ENCODE results near the gene ANKS1B.

ANKS1B gene

DNA sequence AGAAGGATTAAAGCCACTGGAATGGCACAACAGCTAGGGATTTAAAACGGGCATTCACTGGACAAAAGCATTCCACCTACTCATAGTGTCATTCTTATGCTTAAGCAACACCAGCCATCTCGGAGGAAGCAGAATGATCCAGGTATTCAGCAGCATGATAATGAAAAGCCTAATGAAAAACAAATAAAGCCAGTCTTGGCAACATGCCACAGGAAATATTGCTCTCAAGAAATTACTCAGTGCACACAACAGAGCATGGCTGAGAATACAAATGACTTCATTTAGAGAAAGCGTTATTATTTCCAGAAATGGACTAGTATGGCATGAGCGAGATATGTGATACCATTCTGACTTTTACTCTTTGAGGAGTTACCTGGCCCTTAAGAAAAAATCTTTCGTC, 897.5 kb downstream of the ANKS1B start:
- intact Hi-C loops (cut with DNase I): no loop called here
- no peak for DNase-seq

DNA sequence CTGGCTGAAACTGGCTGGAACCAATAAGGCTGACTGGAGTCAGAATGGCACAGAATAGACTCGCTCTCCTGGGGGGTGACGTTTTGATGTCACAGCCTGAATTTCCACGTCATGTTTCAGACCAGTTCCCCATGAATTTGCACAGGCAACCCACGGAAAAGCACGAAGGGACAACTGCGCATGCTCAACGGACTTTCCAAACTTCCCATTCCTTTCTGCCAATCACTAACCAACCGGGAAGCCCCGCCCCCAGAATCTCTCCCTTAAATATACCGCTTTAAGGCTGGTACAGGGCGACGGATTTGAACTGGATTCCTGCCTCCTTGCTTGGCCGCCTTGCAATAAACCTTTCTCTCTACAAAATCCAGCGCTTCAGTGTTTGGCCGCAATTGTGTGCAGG, 904.9 kb downstream of the ANKS1B start:
- no peak for DNase-seq
- intact Hi-C loops (cut with DNase I): no loop called here

DNA sequence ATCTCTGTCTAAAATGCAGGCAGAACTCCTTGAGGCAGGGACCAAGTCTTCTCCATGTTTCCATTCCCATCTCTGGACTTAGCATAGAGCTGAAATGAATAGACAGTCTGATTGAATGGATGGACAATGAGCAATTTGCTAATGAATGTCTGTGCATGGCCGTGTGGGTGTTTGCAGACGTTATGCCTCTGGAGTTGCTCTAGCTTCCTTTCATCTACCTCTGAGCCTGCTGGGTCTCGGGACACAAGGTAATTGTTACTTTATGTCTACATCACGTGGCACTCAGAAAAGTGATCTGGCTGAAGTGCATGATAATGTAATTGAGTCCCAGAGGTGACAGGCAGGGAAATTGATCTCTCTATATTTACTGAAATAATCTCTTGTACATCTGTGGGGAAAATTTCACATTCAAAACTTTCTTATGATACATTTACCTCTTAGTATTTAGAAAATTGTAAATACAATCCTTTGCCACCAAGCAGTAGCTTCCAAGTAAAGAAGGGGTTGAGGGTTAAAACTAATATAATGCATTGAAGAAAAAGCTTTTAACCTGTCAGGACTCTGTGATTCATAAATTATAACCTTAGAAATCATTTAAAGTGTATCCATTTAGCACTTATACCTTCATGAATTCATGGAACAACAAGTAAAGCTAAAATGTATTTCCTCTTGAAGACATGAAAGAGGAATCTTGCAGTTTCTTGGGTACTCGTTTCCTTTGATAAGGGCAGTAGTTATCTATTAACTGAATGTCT, 915.6 kb downstream of the ANKS1B start:
- intact Hi-C loops (cut with DNase I): no loop called here
- no peak for DNase-seq

DNA sequence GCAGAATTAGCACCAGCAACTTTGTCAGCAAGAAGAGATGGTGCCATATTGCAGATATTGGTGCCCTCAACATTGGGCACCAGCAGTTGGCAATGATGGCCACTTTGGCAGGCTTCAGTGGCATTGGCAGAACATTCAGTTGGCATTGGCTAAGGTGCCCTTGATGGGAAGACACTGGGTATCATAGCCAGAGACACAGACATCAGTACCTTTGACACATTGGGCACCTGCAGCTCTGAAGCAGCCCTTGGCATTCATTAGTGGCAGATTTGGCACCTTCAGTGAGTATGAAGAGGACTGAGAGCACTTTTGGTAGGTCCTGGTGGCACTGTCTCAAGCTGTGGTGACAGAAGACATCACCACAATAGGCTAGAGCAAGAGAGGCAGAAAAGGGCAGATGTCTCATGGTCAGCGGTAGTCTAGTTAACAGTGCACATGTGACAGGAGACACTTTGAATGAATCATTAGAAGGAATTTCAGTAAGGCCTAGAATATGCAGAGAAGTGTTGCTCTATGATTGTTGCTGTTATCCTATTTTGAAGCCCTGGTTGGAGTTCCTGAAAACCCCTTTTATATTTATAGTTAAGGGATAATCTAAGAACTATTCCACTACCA, 917.5 kb downstream of the ANKS1B start:
- no peak for DNase-seq
- intact Hi-C loops (cut with DNase I): no loop called here

DNA sequence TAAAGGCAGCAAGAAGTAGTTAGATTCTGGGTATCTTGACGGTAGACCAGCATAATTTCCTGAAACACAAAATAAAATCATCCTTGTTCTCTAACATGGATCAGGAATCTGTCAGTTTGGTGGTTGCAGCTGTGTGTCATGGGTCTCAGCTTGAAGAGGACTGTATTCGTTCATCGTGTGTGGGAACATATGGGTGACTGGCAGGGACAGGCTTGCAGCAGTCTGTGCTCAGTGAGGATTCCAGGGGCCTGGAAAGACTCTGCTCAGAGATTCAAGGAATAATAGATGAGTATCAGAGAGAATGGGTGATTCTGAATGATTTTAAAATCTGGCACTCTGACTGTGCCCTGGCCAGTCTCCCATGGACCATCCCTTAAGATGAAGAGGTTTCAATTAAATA, 918.0 kb downstream of the ANKS1B start:
- no peak for DNase-seq

GRCh38 chr12:99063182-99063581, 921.6 kb downstream of the ANKS1B start:
- DNase-seq: no peak
- intact Hi-C loops (cut with DNase I): no loop called here

More for the DNA sequence above, 918.0 kb downstream of the ANKS1B start:
- intact Hi-C loops (cut with DNase I): no loop called here

- DNase-seq: peak in 5 of 42 donors; percentile 25 to 62 (median 29)
Observed at GRCh38 chr12:99059824-99060511, 924.8 kb downstream of the ANKS1B start.

GRCh38 chr12:99057670-99058069, 927.1 kb downstream of the ANKS1B start:
- no peak for DNase-seq
- intact Hi-C loops (cut with DNase I): no loop called here

More at GRCh38 chr12:99059824-99060511, 924.8 kb downstream of the ANKS1B start:
- intact Hi-C loops (cut with DNase I): no loop called here

- DNase-seq: no peak
- intact Hi-C loops (cut with DNase I): no loop called here
Observed at GRCh38 chr12:99056186-99056585, 928.5 kb downstream of the ANKS1B start.

- intact Hi-C loops (cut with DNase I): no loop called here
- DNase-seq: no peak
Observed at GRCh38 chr12:99055299-99055698, 929.4 kb downstream of the ANKS1B start.

DNA sequence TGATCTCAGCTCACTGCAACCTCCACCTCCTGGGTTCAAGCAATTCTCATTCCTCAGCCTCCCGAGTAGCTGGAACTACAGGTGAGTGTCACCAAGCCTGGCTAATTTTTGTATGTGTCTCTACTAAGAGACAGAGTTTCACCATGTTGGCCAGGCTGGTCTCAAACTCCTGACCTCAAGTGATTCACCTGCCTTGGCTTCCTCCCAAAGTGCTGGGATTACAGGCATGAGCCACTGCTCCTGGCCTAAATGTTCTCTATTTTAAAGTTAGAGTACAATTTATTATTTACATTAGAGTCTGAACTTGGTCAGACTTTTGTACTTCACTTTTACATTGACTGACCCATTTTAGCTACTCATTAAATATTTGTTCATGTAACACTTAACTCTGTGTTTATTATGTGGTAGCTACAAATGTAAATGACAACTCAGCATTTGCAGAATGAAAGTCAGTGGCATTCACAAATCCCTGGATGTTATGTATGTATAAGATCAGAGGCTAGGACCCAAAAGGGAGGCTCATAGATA, 930.1 kb downstream of the ANKS1B start:
- intact Hi-C loops (cut with DNase I): no loop called here
- no peak for DNase-seq

- intact Hi-C loops (cut with DNase I): no loop called here
- DNase-seq: no peak
Observed at GRCh38 chr12:99053616-99054362, 930.9 kb downstream of the ANKS1B start.

DNA sequence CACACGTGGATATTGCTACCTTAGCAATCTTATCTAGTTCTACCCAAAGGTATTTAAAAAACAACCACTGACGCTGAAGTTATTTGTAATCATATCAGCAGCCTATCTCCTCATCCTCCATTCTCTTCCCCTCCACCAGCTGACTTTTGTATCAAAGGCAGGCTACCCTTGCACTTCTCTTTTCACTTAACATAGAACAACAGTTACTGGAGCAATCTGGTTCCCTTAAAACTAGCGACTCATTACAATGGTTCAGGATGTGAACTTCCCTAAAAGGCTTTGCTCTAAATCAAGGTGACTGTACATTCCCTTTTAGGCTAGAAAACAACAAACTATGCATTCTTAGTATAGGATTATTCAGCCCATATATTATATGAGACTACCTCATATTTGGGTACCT, 935.0 kb downstream of the ANKS1B start:
- DNase-seq: no peak
- intact Hi-C loops (cut with DNase I): loop anchor here (10.0 kb wide), 1 partner anchor 715 kb away; no protein-coding TSS in a partner anchor

GRCh38 chr12:99045158-99045557, 939.6 kb downstream of the ANKS1B start:
- DNase-seq: peak in 3 of 42 donors; percentile 22 to 51 (median 50)
- intact Hi-C loops (cut with DNase I): loop anchor here (10.0 kb wide), 1 partner anchor 720 kb away; no protein-coding TSS in a partner anchor

GRCh38 chr12:99043319-99043914, 941.3 kb downstream of the ANKS1B start:
- intact Hi-C loops (cut with DNase I): loop anchor here (10.0 kb wide), 1 partner anchor 721 kb away; no protein-coding TSS in a partner anchor

DNA sequence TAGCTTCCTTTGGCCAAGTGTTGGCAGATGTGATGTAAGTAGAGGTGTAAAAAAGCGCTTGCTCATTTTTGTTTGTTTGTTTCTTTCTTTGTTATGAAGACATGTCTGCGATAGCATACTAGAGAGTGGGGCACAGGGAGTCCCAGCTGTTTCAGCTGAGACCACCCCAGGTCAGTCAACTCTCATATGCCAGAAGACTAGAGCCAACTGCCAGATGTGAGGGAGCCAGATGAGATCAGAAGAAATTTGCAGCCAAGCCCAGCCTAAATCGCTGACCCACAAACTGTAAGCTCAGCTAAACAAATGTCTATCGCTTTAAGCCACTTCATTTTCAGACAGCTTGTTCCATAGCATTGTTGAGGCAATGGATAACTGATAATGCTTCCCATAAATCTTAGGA, 942.5 kb downstream of the ANKS1B start:
- no peak for DNase-seq
- intact Hi-C loops (cut with DNase I): loop anchor here (10.0 kb wide), 1 partner anchor 723 kb away; no protein-coding TSS in a partner anchor

More at GRCh38 chr12:99043319-99043914, 941.3 kb downstream of the ANKS1B start:
- peak in 41 of 42 donors; percentile 46 to 86 (median 73) for DNase-seq

DNA sequence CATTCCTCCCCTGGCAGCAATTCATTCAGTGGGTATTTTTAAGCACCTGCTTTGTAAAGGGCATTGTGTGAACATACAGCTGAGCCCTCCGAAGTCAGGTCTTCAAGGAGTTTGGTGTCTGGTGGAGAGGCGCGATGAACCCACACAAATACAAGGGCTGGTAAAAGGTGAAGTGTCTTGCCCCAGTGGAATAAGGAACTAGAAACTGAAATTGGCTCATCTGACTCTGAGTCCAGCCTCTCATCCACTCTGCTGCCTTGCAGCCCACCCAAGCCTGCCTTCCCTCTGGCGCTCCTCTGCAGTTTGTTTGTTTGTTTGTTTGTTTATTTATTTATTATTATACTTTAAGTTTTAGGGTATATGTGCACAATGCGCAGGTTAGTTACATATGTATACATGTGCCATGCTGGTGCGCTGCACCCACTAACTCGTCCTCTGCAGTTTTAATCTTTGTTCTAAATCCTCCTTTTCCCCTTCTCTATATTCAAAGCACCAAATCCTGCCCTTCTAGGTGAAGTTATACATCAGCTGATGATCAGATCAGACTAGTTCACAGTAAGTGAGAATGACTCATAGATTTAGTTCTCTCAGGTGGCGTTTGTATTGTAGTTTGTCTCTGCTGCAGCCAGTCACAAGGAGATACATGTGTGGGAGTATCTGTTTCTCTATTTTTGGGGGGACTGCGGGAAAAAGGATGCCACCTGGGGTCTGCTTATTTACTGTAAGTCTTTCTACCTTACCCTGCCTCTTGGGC, 945.2 kb downstream of the ANKS1B start:
- intact Hi-C loops (cut with DNase I): loop anchor here (10.0 kb wide), 1 partner anchor 725 kb away; no protein-coding TSS in a partner anchor

DNA sequence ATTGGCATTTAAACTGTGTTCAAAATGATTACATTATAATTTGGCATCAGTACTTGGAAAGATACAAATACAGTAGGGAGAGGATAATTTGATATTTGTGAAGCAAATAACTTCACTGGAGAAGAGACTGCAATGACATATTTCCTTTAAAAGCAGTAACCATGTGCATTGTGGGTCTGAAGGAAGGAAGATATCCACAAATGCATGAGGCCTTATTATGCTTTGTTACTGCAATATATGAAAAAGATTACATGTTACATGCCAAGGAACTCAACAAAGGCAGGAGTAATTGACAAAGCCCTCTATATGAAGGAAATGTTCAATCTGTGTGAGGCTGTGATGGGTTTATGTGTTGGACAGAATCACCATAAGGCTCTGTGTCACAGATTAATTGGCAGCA, 948.2 kb downstream of the ANKS1B start:
- DNase-seq: no peak
- intact Hi-C loops (cut with DNase I): no loop called here

More for the DNA sequence above, 945.2 kb downstream of the ANKS1B start:
- DNase-seq: peak in 1 of 42 donors; percentile 39

Measured in head of caudate nucleus (tissue), 42 donors.